GM18868 (cell line): ENCODE measurements around the gene SYNE3.

Experiments
- ATAC-seq: cut with Tn5 transposase; IDR thresholded peaks from one replicate; pipeline ENCODE4 v1.9.1; 2021; ENCODE audit warnings: mild to moderate bottlenecking, moderate library complexity; ENCODE audit not compliant: unreplicated experiment

SYNE3 gene

GRCh38 chr14:95478309-95478708, 38.1 kb downstream of the SYNE3 start:
- no peak for ATAC-seq

DNA sequence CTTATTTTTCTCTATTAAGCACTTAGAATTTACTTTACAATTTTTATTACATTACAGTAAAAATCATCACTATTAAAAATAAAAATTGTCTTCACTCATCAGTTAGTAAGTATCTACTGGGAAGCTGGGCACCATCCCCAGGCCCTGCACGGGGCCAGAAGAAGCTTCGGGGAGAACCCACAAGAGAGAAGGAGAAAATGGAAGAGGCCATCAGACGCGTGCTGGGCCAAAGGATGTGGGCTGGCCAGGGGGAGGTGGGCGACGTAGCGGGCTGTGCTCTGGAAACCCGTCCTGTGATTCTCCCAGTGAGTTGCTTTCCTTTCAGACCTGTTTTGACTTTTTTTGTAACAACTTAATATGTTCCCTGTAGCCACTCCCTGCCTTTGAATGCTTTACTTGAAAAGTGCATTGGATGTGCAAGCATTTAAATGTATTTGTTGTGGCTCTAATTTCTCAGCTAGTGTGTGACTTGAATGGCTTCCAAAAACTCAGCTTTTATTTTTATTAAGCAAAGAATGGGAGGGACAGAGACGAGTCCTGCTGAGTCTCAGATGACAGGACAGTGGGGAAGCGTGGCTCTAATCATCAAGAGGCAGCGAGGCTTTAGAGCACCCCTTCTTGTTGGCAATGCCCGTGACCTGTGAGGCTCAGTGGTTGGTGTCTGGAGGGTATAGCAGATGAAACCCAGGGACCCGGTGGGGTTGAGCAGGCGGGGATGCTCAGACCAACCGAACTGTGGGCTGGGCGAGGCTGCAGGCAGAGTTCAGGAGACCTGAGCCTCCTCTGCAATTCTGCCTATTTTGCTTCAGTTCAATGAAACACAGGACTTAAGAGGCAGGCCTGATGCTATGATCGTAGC, 38.8 kb downstream of the SYNE3 start:
- no peak for ATAC-seq

DNA sequence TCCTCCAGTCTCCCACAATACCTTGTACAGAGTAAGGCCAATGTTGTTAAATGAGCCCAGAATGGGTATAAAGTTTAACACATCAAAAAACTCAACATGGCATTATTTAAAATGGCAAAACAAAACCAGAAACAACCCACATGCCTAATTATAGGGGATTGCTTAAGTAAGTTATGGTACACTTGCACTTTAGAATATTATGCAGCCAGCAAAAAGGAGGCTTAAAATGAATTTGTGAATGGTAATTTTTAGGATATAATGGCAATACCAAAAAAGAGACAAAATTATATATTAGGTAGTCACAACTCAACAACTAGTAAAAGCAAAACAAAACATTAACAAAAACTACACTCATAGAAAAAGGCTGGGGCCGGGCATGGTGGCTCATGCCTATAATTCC, 39.7 kb downstream of the SYNE3 start:
- no peak for ATAC-seq

- no peak for ATAC-seq
Observed at GRCh38 chr14:95475540-95476240, 40.8 kb downstream of the SYNE3 start.

DNA sequence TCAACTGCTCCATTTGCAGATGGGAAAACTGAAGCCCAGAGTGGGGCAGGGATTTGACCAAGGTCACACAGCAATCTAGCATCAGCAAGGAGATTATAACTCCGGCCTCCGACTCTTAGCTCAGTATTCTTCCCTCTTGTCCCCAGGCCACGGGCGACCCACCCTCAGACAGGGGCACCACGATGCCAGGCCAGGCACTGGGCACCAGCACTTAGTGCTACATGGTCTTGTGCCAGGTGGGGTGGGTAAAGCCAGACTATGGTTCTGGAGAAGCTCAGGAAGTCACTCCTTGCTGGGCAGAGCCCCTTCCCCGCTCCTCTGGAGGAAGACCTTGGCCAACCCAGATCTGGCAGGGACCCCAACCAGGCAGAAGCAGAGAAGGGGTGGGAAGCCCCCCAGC, 41.5 kb downstream of the SYNE3 start:
- ATAC-seq: no peak

- no peak for ATAC-seq
Observed at GRCh38 chr14:95474486-95474885, 42.0 kb downstream of the SYNE3 start.

- no peak for ATAC-seq
Observed at GRCh38 chr14:95472819-95473251, 43.6 kb downstream of the SYNE3 start.

DNA sequence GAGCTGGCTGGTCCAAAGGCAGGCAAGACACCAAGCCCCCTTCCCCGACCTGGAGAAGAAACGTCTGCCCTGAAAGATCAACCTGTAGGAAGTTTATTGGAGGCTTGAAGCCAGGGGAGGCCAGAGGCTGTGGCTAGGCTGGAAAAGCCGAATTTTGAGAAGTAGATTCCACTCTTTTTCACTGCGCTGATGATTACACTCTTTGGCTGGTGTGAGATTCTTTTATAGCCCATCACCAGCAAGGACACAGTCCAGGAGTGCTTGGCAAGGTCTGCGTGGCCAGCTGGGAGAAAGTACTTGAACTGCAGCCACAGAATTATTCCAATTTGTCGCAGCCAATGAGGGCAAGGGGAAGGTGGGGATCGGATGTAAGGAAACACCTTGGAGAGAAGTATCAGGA, 45.0 kb downstream of the SYNE3 start:
- no peak for ATAC-seq

- ATAC-seq: no peak
Observed at GRCh38 chr14:95471016-95471415, 45.4 kb downstream of the SYNE3 start.

DNA sequence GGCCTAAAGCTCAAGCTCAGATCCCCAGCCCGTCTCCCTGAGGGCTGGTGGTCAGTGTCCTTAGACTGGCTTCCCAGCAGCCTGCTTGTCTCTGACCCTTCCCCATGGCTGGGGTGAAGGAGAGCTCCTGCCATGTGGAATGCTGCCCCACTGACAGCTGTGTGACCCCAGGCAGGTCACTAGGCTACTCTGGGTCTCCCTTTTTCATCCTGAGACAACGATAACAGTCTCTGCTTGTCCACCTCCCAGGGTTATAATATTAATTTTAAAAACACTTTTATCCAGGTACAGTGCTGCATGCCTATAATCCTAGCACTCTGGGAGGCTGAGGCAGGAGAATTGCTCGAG, 47.3 kb downstream of the SYNE3 start:
- no peak for ATAC-seq

GRCh38 chr14:95468448-95469133, 47.9 kb downstream of the SYNE3 start:
- ATAC-seq: no peak

GRCh38 chr14:95467657-95468056, 48.8 kb downstream of the SYNE3 start:
- no peak for ATAC-seq

GRCh38 chr14:95467232-95467631, 49.2 kb downstream of the SYNE3 start:
- no peak for ATAC-seq
